GM19193 (cell line): Measurements from ENCODE around the gene SLC7A10.

Experiments
- POLR2A ChIP-seq: IDR thresholded peaks from 4 replicates; pipeline ENCODE4 v1.6.1; 2011; ENCODE audit not compliant: insufficient read depth, insufficient read length; ENCODE audit errors: extremely low read depth

The SLC7A10 gene

DNA sequence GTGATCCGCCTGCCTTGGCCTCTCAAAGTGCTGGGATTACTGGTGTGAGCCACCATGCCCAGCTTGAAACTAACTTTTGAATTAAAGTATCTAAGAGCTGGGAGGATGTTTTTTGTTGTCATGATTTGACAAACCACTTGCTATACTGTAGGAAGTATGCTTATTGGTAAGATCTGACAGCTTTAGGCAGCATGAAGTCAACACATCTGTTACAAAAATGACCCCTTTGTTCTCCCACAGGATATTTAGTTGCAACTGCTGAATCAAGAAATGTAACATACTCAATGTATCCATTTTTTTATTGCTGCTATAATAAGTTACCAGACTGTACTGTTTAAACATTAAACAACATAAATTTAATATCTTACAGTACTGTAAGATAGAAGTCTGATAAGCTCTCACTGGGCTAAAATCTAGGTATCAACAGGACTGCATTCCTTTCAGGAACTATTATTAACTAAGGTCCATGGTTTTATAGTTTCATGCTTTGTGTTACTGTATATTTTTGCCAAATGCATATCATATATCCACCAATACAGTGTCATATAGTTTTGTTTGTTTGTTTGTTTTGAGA lies 54.3 kb downstream of the SLC7A10 start:
- no peak for TF ChIP-seq POLR2A

DNA sequence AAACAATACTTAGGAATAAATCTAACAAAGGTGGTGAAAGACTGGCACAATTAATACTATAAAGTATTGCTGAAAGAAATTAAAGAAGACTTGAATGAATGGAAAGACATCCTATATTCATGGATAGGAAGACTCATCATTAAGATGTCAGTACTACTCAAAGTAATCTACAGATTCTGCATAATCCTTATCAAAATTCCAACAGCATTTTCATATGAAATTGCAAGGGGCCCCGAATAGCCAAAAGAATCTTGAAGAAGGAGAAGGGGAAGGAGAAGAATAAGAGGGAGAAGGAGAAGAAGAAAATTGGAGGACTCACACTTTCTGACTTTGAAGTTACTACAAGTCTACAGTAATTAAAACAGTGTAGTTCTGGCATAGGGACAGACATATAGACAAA lies 57.1 kb downstream of the SLC7A10 start:
- TF ChIP-seq POLR2A: no peak

DNA sequence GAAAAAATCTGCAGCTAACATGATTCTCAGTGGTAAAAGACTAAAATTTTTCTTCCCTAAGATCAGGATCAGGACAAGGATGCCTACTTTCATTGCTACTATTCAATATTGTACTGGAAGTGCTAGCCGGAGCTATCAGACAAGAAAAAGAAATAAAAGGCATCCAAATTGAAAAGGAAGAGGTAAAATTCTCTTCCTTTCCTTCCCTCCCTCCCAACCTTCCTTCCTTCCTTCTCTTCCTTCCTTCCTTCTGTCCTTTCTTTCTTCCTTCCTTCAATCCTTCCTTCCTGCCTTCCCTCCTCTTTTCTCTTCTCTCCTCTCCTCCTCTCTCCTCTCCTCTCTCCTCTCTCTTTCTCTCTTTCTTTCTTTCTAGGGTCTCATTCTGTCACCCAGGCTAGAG lies 58.2 kb downstream of the SLC7A10 start:
- no peak for TF ChIP-seq POLR2A

DNA sequence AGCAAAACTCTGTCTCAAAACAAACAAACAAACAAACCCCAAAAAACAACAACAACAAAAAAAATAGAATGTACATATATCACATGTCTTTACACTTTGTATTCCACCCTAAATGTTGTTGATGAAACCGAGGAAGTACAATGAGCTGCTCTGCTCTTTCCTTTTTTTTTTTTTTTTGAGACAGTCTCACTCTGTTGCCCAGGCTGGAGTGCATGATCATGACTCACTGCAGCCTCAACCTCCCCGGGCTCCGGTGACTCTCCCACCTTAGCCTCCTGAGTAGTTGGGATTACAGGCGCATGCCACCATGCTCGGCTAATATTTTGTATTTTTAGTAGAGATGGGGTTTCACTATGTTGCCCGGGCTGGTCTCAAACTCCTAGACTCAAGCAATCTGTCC lies 62.2 kb downstream of the SLC7A10 start:
- no peak for TF ChIP-seq POLR2A

DNA sequence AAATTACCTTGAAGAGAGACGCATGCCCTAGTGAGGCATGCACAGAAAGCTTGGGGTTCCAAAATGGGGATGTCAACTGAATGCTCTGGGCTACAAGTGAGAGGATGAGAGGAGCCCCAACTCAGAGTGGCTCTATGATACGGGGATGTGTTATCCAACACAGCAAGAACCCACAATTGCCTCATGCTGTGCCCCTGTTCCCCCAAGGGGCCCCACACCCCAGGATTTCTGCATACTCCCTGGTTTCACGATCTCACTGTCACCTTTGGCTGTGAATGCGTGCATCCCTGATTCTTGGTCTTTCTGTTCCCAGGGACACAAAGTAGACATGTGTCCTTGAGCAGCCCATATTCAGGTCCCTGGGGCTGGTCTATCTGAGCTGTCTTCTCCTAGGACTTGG lies 64.4 kb downstream of the SLC7A10 start:
- TF ChIP-seq POLR2A: no peak

DNA sequence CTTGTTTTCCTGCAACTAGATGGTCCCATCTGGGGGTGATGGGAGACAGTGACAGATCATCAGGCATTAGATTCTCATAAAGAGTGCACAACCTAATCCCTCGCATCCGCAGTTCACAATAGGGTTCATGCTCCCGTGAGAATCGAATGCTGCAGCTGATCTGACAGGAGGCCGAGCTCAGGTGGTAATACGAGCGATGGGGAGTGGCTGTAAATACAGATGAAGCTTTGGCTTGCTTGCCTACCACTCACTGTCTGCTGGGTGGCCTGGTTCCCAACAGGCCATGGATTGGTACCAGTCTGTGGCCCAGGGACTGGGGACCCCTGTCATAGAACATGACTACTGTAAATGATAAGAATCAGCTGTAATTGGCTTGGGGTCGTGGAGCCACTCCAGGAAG lies 65.8 kb downstream of the SLC7A10 start:
- TF ChIP-seq POLR2A: no peak

DNA sequence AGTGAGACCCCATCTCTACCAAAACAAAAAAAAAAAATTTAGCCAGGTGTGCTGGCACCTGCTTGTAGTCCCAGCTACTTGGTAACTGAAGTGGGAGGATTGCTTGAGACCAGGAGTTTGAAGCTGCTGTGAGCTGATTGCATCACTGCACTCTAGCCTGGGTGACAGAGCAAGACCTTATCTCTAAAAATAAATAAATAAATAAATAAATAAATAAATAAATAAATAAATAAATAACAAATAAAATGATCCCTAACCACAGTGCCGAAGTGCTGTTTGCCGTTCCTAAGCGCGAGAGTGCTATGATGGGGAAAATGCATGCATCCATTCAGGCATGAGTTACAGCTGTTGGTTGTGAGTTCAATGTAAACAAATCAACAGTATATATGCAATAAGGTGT lies 66.5 kb downstream of the SLC7A10 start:
- TF ChIP-seq POLR2A: no peak
